SK-N-MC (cell line): Measurements from ENCODE around the gene COTL1.

ENCODE experiments used
- EZH2 ChIP-seq: fragments of 200-600 bp; sonication (generic); IDR thresholded peaks from one replicate; pipeline ENCODE4 v1.6.1; 2017; ENCODE audit warnings: antibody characterized with exemption
- POLR2AphosphoS5 ChIP-seq: IDR thresholded peaks from 2 replicates; pipeline ENCODE4 v1.6.1; 2012; ENCODE audit warnings: mild to moderate bottlenecking, low read depth, low read length, borderline replicate concordance

DNA sequence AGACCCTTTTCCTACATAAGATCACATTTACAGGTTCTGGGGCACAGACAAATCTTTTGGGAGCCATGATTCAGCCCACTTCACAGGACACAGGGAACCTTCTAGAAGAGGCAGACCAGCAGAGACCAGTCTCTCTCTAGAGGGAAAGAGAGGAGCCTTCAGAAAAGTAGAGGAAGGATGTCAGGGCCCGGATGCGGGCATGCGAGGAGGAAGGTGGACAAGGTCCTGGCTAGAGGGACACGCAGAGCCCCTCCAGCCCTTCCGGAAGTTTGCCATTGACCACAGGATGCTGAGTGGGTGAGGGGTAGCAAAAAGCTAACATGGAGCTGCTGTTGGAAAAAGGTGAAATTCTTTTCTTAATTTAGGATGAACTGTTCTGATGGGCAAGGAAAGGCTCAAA, 57.6 kb downstream of the COTL1 start:
- TF ChIP-seq POLR2AphosphoS5 (no peak), EZH2 (no peak)
